ENCODE results near the gene FSD2.
"Not testable (repeated sequence)": the region's sequence is repeated elsewhere in the genome, so short reads cannot be mapped to it uniquely, and the experiment has no call there.

FSD2 gene

GRCh38 chr15:82792068-82792467 lies 13.8 kb downstream of the FSD2 start:
- DNase-seq (ENCODE audit: low read depth), result peak; percentile 44

- no peak for DNase-seq (ENCODE audit: low read depth)
Observed at GRCh38 chr15:82790321-82790720, 15.5 kb downstream of the FSD2 start.

- DNase-seq (ENCODE audit: low read depth), result peak; percentile 6
Observed at GRCh38 chr15:82789491-82789890, 16.4 kb downstream of the FSD2 start.

- no peak for DNase-seq (ENCODE audit: low read depth)
Observed at GRCh38 chr15:82788496-82788895, 17.4 kb downstream of the FSD2 start.

GRCh38 chr15:82781349-82781748 lies 24.5 kb downstream of the FSD2 start:
- DNase-seq (ENCODE audit: low read depth), result no peak

- DNase-seq (ENCODE audit: low read depth), result no peak
Observed at GRCh38 chr15:82778755-82779154, 27.1 kb downstream of the FSD2 start.

- no peak for DNase-seq (ENCODE audit: low read depth)
Observed at GRCh38 chr15:82774496-82774895, 31.4 kb downstream of the FSD2 start.

- no peak for DNase-seq (ENCODE audit: low read depth)
Observed at GRCh38 chr15:82771789-82772607, 33.9 kb downstream of the FSD2 start.

- no peak for DNase-seq (ENCODE audit: low read depth)
Observed at GRCh38 chr15:82768414-82769054, 37.3 kb downstream of the FSD2 start.

GRCh38 chr15:82767163-82767829 lies 38.6 kb downstream of the FSD2 start:
- DNase-seq (ENCODE audit: low read depth), result no peak

- DNase-seq (ENCODE audit: low read depth), result not testable (repeated sequence)
Observed at GRCh38 chr15:82766201-82766600, 39.7 kb downstream of the FSD2 start.

- DNase-seq (ENCODE audit: low read depth), result no peak
Observed at GRCh38 chr15:82764740-82765139, 41.1 kb downstream of the FSD2 start.

GRCh38 chr15:82764117-82764490 lies 41.8 kb downstream of the FSD2 start:
- no peak for DNase-seq (ENCODE audit: low read depth)

GRCh38 chr15:82763361-82764116 lies 42.3 kb downstream of the FSD2 start:
- no peak for DNase-seq (ENCODE audit: low read depth)

GRCh38 chr15:82751308-82751707 lies 54.6 kb downstream of the FSD2 start:
- no peak for DNase-seq (ENCODE audit: low read depth)

- DNase-seq (ENCODE audit: low read depth), result no peak
Observed at GRCh38 chr15:82750831-82751180, 55.1 kb downstream of the FSD2 start.

- DNase-seq (ENCODE audit: low read depth), result peak; percentile 96
Observed at GRCh38 chr15:82749951-82750830, 55.7 kb downstream of the FSD2 start.

GRCh38 chr15:82748315-82748714 lies 57.6 kb downstream of the FSD2 start:
- no peak for DNase-seq (ENCODE audit: low read depth)

GRCh38 chr15:82743810-82744209 lies 62.1 kb downstream of the FSD2 start:
- DNase-seq (ENCODE audit: low read depth), result no peak

GRCh38 chr15:82742134-82742533 lies 63.7 kb downstream of the FSD2 start:
- DNase-seq (ENCODE audit: low read depth), result no peak

- DNase-seq (ENCODE audit: low read depth), result no peak
Observed at GRCh38 chr15:82739086-82739485, 66.8 kb downstream of the FSD2 start.
